HepG2 (cell line): Measurements from ENCODE around the gene TBC1D16. TPM values are rescaled to one million over a fixed set of nuclear protein-coding genes. Genes with fewer than 3 reads are reported as not detected.

Source experiments
- ATAC-seq: fragments of 200-7000 bp; cut with Tn5 transposase; 3 replicates; pipeline ENCODE4 v1.9.1; 2020; ENCODE audit warnings: mild to moderate bottlenecking, moderate library complexity
- BruUV-seq: library from RNA; stranded (reverse); fragments of 400-500 nt; replicated peaks from 2 replicates; lab custom pipeline; 2021; lab: Mats Ljungman, UMichigan
- CTCF ChIA-PET: fragments of 300-600 bp; formaldehyde crosslinking; extraction: SDS; loops from one replicate; lab custom pipeline; 2021; ENCODE audit warnings: low total read pairs, inconsistent platforms, low intra/inter-chr PET ratio; lab: Yijun Ruan, JAX
- POLR2A ChIA-PET: fragments of 350-600 bp; sonication (Branson Sonifier 250); formaldehyde crosslinking; loops from one replicate; lab custom pipeline; 2020; ENCODE audit warnings: antibody characterized with exemption, inconsistent platforms; lab: Yijun Ruan, JAX
- DNase-seq: peaks from one replicate; pipeline ENCODE4 v3.0.0-alpha.2; 2015; ENCODE audit warnings: low spot score
- FAIRE-seq: peaks from 3 replicates; lab custom pipeline; 2011; peaks lifted over from hg19 to GRCh38; lab: Jason Lieb, UNC
- H2AFZ ChIP-seq: one replicate; pipeline ENCODE4 v1.6.1; 2011; ENCODE audit warnings: low read length, inconsistent platforms
- H3K27ac ChIP-seq: fragments of 300-600 bp; 3 replicates; pipeline ENCODE4 v1.8.0; 2011; ENCODE audit warnings: mixed run types, mild to moderate bottlenecking, mixed read lengths, low read length, inconsistent platforms; ENCODE audit not compliant: insufficient read depth; ENCODE audit errors: extremely low read length
- H3K27me3 ChIP-seq, 2 experiments: fragments of 200-600 bp in 1 of 2; 2 replicates in 1 of 2; 3 replicates in 1 of 2; pipeline versions ENCODE4 v1.6.0 to v1.8.0; 2011; ENCODE audit warnings: low read length in 2 of 2, mild to moderate bottlenecking in 2 of 2, moderate library complexity in 2 of 2, inconsistent platforms in 1 of 2; ENCODE audit not compliant: insufficient read depth in 2 of 2, control insufficient read depth in 1 of 2
- H3K36me3 ChIP-seq, 2 experiments: fragments of 200-600 bp in 1 of 2; replicated peaks in 1 of 2; 2 replicates in 1 of 2; 3 replicates in 1 of 2; pipeline versions ENCODE4 v1.5.1 to v1.8.0; 2011; ENCODE audit warnings: low read length in 2 of 2, inconsistent platforms in 1 of 2; ENCODE audit not compliant: insufficient read depth in 2 of 2, control insufficient read depth in 1 of 2
- H3K4me1 ChIP-seq: 2 replicates; pipeline ENCODE4 v1.5.1; 2012; ENCODE audit warnings: low read length, inconsistent platforms; ENCODE audit not compliant: insufficient read depth
- H3K4me2 ChIP-seq: 2 replicates; pipeline ENCODE4 v1.6.0; 2011; ENCODE audit warnings: low read depth, low read length, inconsistent platforms
- H3K4me3 ChIP-seq, 3 experiments: fragments of 200-600 bp in 1 of 3; sonication (generic), shearing (Covaris generic) in 1 of 3; replicated peaks in 1 of 3; 2 replicates each; pipeline ENCODE4 v1.5.1; 2011 to 2016; ENCODE audit warnings: low read length in 3 of 3, inconsistent platforms in 2 of 3, low read depth in 2 of 3, mild to moderate bottlenecking in 2 of 3, control low read depth in 1 of 3, mixed read lengths in 1 of 3; ENCODE audit not compliant: insufficient read depth in 1 of 3
- H3K79me2 ChIP-seq: one replicate; pipeline ENCODE4 v1.6.1; 2011; ENCODE audit warnings: low read length, inconsistent platforms; ENCODE audit not compliant: insufficient read depth
- H3K9ac ChIP-seq: 2 replicates; pipeline ENCODE4 v1.6.0; 2011; ENCODE audit warnings: mild to moderate bottlenecking, low read depth, low read length, inconsistent platforms; ENCODE audit not compliant: insufficient read depth
- H3K9me3 ChIP-seq: 2 replicates; pipeline ENCODE4 v1.5.1; 2012; ENCODE audit warnings: mild to moderate bottlenecking, low read length
- H4K20me1 ChIP-seq: 2 replicates; pipeline ENCODE4 v1.6.0; 2011; ENCODE audit warnings: inconsistent platforms, mild to moderate bottlenecking, low read length, moderate library complexity; ENCODE audit not compliant: insufficient read depth
- IKZF5 ChIP-seq: IDR thresholded peaks from 2 replicates; pipeline ENCODE4 v1.6.1; 2018; ENCODE audit warnings: missing genetic modification reagents, mild to moderate bottlenecking, missing compliant biosample characterization
- MTA1 ChIP-seq: sonication (generic); formaldehyde crosslinking; IDR thresholded peaks from 2 replicates; pipeline ENCODE4 v1.4.0; 2020; ENCODE audit warnings: missing genetic modification reagents, mild to moderate bottlenecking, borderline replicate concordance
- NR1H2 ChIP-seq: sonication (generic); formaldehyde crosslinking; IDR thresholded peaks from 2 replicates; pipeline ENCODE4 v1.8.1; 2022; ENCODE audit warnings: low read depth, missing genetic modification reagents, borderline replicate concordance
- NR2F6 ChIP-seq, 2 experiments: IDR thresholded peaks; 2 replicates each; pipeline ENCODE4 v1.6.1; 2016; ENCODE audit warnings: antibody characterized with exemption in 1 of 2, mild to moderate bottlenecking in 1 of 2
- PAXIP1 ChIP-seq: sonication (generic); formaldehyde crosslinking; conservative IDR thresholded peaks from 2 replicates; pipeline ENCODE4 v1.4.0; 2020; ENCODE audit warnings: mild to moderate bottlenecking, missing genetic modification reagents, moderate library complexity
- PRMT3 ChIP-seq: sonication (generic); formaldehyde crosslinking; IDR thresholded peaks from 2 replicates; pipeline ENCODE4 v1.8.1; 2022; ENCODE audit warnings: low read depth, mild to moderate bottlenecking, moderate library complexity, missing genetic modification reagents, borderline replicate concordance
- RORA ChIP-seq: sonication (generic); formaldehyde crosslinking; IDR thresholded peaks from 2 replicates; pipeline ENCODE4 v1.5.0; 2020; ENCODE audit warnings: mild to moderate bottlenecking, missing genetic modification reagents, moderate library complexity
- SKI ChIP-seq: fragments of 450-650 bp; IDR thresholded peaks from one replicate; pipeline ENCODE4 v1.6.1; 2018; ENCODE audit warnings: mild to moderate bottlenecking; ENCODE audit not compliant: partially characterized antibody
- TBX2 ChIP-seq: sonication (generic); formaldehyde crosslinking; IDR thresholded peaks from 2 replicates; pipeline ENCODE4 v1.5.0; 2020; ENCODE audit warnings: missing genetic modification reagents, mild to moderate bottlenecking, borderline replicate concordance
- ZNF205 ChIP-seq: IDR thresholded peaks from 2 replicates; pipeline ENCODE4 v1.6.1; 2018; ENCODE audit warnings: missing biosample characterization, missing genetic modification reagents
- ZNF292 ChIP-seq: sonication (generic); formaldehyde crosslinking; IDR thresholded peaks from 2 replicates; pipeline ENCODE4 v1.8.1; 2022; ENCODE audit warnings: mild to moderate bottlenecking, low read depth, missing genetic modification reagents, borderline replicate concordance
- ZNF430 ChIP-seq: sonication (generic); formaldehyde crosslinking; IDR thresholded peaks from 2 replicates; pipeline ENCODE4 v1.9.0; 2021; ENCODE audit warnings: mild to moderate bottlenecking, missing genetic modification reagents
- ZNF501 ChIP-seq: sonication (generic); formaldehyde crosslinking; IDR thresholded peaks from 2 replicates; pipeline ENCODE4 v1.5.1; 2020; ENCODE audit warnings: mild to moderate bottlenecking, moderate library complexity, missing genetic modification reagents
- ZNF589 ChIP-seq: sonication (generic); formaldehyde crosslinking; conservative IDR thresholded peaks from 2 replicates; pipeline ENCODE4 v1.8.0; 2022; ENCODE audit warnings: mild to moderate bottlenecking, moderate library complexity, missing genetic modification reagents
- ZNF761 ChIP-seq: sonication (generic); formaldehyde crosslinking; conservative IDR thresholded peaks from 2 replicates; pipeline ENCODE4 v1.4.0; 2020; ENCODE audit warnings: mild to moderate bottlenecking, missing genetic modification reagents
- ZNF788 ChIP-seq: sonication (generic); formaldehyde crosslinking; IDR thresholded peaks from 2 replicates; pipeline ENCODE4 v1.5.0; 2020; ENCODE audit warnings: mild to moderate bottlenecking, missing genetic modification reagents, borderline replicate concordance
- WGBS: methylation state at CpG from one replicate; pipeline ENCODE4 v1.1.6; 2017; ENCODE audit warnings: low lambda C conversion rate; 5-methylcytosine and 5-hydroxymethylcytosine counted together
- in situ Hi-C: cut with HindIII; loops from 2 replicates; pipeline ENCODE4 v1.10.0; 2017; ENCODE audit warnings: low pct_unique_long_range_greater_than_20kb; ENCODE audit not compliant: extremely low pct_ligation_motif_present
- intact Hi-C: fragments of 100-400 bp; cut with micrococcal nuclease; formaldehyde crosslinking; loops from one replicate; pipeline ENCODE4 v1.10.0; 2022; ENCODE audit not compliant: unreplicated experiment
- polyA plus RNA-seq, 8 experiments: library from polyadenylated mRNA; depleted of rRNA in 3 of 8; stranded (reverse) in 7 of 8; unstranded in 1 of 8; fragments of >200 nt; fragmentation: Illumina TruSeq in 4 of 8; extraction: Trizol in 4 of 8; gene quantifications; 2 replicates each; pipeline versions ENCODE4 v1.2.1 to v1.2.3, GENCODE V29; 2011 to 2016; ENCODE audit warnings: low read depth in 4 of 8, missing spikeins in 1 of 8, mixed read lengths in 1 of 8; ENCODE audit not compliant: insufficient read depth in 1 of 8
- total RNA-seq, 5 experiments: library from RNA; depleted of rRNA; stranded (reverse); fragments of >200 nt; fragmentation: Illumina TruSeq; extraction: Trizol; gene quantifications; 2 replicates each; pipeline ENCODE4 v1.2.3, GENCODE V29; 2016; ENCODE audit warnings: low read depth in 1 of 5

Gene TBC1D16
- total and polyA plus RNA-seq, 2 of the 13 experiments (the other 11 are each of a cell fraction or from before 2014, with no cell fraction given): 14.9 to 24.9 TPM

GRCh38 chr17:79938336-79939093, 97.2 kb downstream of the TBC1D16 start:
- Histone ChIP-seq H3K9ac (no peak overlapping the region), H2AFZ (no peak overlapping the region), H3K79me2 (no peaks in the 10 kb centered on the region), H3K27me3 (no peaks in the 10 kb centered on the region), H3K4me1 (peaks cover 51% of the 10 kb centered on the region), H3K4me3 (no peak overlapping the region), H3K4me2 (no peak overlapping the region), H3K9me3 (no peaks in the 10 kb centered on the region), H3K27ac (no peak overlapping the region), H3K36me3 (peaks cover 8 to 19% of the 10 kb centered on the region in 2 experiments), H4K20me1 (no peaks in the 10 kb centered on the region)
- ATAC-seq (peak; percentile 78), FAIRE-seq (peak; percentile 86), DNase-seq (peak; percentile 79)
- BruUV-seq: no TSS peak
- ChIA-PET CTCF (no interaction called here), POLR2A (interaction anchor here (0.5 to 1.9 kb wide), 3 partner anchors 12 to 1050 kb away, joined by 3 to 6 read pairs (median 3); no protein-coding TSS in a partner anchor)
- 89% methylated on average over 9 of the region's 13 CpGs for WGBS
- in situ Hi-C loops (no loop called here), intact Hi-C loops (no loop called here)
- TF ChIP-seq ZNF292 (CRISPR knock-in tag) (peak; percentile 32; the same call in 1 of the 2 replicates), PRMT3 (CRISPR knock-in tag) (no peak), ZNF501 (CRISPR knock-in tag) (0 out of 2 replicates have a peak, but pooled peaks have one; percentile 33), TBX2 (CRISPR knock-in tag) (0 out of 2 replicates have a peak, but pooled peaks have one; percentile 30), ZNF761 (CRISPR knock-in tag) (no peak), MTA1 (peak; percentile 35; the same call in 1 of the 2 replicates), RORA (CRISPR knock-in tag) (no peak), IKZF5 (CRISPR knock-in tag) (0 out of 2 replicates have a peak, but pooled peaks have one; percentile 51), PAXIP1 (CRISPR knock-in tag) (peak; percentile 48), SKI (peak; percentile 88), ZNF205 (CRISPR knock-in tag) (no peak), ZNF430 (0 out of 2 replicates have a peak, but pooled peaks have one; percentile 27), NR2F6 (IDR thresholded peaks at IDR 0.05) (no peak), NR2F6 (CRISPR knock-in tag; IDR thresholded peaks at IDR 0.05) (0 out of 2 replicates have a peak, but pooled peaks have one; percentile 32), NR1H2 (CRISPR knock-in tag) (no peak), ZNF788 (0 out of 2 replicates have a peak, but pooled peaks have one; percentile 3), ZNF589 (CRISPR knock-in tag) (no peak)
